Stimulated activated CD4-positive, alpha-beta T cell treated with anti-CD3 and anti-CD28 coated beads, Interleukin-4, amount 100 ng/mL, for 24 hours (primary cell): ENCODE measurements around the gene GALNTL6.
"Not testable (repeated sequence)": the region's sequence is repeated elsewhere in the genome, so short reads cannot be mapped to it uniquely, and the experiment has no call there.

ENCODE experiments used
- DNase-seq: peaks from one replicate; pipeline ENCODE4 v3.0.0-alpha.2; 2020

GALNTL6 gene

DNA sequence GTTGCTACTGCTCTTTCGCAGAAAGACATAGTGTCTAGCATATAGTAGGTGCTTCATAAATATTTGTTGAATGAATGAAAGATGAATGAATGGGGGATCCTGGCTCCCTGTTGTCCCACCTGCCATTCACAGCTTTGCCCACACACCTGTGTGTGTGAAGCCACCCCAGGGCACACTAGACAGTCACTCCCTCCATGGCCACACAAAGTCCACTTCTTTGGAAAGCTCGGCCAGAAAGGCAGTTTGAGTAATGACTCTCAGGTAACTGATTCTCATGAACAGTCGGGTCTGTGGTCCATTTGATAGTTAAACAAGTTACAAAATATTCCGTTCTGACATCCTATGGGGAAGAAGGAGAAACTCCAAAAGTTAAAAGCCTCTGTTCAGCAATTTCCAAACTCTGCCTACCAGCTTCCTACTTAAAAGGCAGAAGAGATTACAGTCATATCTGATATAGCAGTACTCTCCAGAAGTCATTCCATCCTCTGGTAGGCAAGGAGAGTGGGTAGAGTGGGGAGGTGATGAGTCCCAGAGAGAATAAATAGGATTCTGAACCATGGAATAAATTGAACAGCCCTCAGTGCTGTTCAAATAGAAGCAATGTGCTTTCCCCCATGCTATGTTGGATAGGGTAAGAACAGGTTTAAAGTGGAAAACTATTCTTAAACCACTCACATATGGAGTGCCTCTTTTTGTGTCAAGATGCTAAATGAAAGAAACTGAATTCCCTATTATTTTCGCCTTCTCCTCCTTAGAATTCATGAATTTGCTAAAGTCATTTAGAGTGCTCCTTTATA lies 1150.5 kb downstream of the GALNTL6 start:
- DNase-seq, result no peak

DNA sequence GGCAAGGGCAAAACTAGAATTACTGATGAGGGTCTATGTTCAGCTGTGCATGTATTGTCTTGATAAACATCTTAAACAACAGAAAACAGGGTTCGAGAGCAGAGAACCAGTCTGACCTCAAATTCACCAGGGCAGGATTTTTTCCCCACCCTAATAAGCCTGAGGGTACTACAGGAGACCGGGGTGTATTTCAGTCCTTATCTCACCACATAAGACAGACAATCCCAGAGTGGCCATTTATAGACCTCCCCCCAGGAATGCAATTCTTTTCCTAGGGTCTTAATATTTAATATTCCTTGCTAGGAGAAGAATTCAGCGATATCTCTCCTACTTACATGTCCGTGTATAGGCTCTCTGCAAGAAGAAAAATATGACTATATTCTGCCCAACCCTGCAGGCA lies 1157.0 kb downstream of the GALNTL6 start:
- not testable (repeated sequence) for DNase-seq

DNA sequence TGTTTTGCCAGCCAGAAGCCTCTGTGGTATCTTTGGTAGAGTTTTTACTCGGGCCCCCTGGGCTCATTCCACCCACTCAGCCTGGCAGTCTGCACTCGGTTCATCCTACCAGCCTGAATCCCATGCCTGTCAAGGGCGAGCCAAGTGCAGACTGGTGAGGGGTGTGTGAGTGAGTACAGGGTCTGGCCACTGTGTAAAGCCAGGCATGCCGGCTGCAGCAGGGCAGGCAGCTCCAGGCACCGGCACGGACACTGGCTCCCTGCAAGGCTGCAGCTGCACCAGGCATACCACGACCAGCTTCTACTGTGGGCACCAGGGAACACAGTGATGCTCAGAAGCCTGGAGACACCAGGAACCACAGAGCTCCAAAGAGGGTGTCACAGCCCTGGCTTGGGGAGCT lies 1161.4 kb downstream of the GALNTL6 start:
- DNase-seq, result no peak

DNA sequence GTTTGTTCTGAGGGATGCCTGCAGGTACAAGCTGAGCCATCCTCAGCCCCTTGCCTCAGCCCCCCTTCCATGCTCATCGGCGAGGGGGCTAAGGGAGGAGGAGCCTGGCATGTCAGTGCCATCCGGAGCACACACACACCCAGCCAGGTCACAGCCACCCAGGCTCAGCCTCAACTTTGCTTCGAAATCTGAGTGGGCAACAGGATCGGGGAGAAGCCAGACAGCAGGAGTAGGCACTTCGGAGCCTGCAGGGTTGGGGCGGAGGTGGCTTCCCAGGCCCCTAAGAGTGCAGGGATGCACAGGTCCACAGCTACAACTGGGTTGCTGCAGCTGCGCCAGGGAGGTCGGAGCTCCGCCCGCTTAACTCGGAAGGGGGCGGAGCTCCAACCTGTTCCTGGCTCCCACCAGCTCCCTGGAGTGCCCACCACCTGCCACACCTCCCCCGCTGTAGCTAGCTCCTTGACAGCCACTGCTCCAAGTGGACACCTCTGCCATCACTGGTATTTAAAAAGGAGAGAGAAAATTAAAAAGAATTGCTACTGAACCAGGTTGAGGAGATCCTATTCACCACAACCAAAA lies 1162.5 kb downstream of the GALNTL6 start:
- DNase-seq, result no peak

DNA sequence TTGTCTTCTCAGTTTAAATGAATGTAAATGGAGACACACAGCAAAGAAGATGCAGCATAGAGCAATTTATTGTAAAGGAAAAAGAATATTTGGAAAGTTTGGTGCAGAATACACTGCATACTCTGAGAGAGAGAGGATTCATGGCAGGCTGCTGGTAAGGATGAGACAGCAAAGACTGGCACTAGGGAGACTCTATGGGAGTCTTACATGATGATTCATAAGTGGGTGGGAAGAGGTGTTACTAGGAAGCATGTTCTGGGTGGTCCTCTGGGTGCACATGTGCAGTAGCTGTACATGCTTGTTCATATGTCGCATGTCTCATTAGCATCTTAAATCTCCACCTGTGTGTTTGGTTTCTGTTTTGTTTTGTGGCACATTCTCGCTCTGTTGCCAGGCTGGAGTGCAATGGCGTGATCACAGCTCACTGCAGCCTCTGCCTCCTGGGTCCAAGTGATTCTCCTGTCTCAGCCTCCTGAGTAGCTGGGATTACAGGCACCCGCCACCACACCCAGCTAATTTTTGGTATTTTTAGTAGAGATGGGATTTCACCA lies 1164.4 kb downstream of the GALNTL6 start:
- not testable (repeated sequence) for DNase-seq

DNA sequence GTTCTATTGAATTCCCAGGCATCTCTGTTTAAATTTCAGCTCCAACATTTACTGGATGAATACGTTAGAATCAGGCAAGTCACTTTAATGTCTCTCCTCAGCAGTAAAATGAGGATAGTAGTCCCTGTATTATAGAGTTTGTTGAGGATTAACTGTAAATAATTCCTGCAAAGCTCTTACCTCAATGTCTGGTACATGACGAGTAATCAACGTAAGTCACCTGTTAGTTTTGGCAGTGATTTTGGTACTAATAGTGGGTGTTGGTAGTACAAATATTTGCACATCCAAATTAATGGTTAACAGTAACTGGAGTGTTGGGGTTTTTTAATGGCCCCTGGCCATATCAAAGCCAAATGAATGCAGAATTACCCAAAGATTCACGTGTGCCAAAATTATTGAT lies 1165.6 kb downstream of the GALNTL6 start:
- no peak for DNase-seq

DNA sequence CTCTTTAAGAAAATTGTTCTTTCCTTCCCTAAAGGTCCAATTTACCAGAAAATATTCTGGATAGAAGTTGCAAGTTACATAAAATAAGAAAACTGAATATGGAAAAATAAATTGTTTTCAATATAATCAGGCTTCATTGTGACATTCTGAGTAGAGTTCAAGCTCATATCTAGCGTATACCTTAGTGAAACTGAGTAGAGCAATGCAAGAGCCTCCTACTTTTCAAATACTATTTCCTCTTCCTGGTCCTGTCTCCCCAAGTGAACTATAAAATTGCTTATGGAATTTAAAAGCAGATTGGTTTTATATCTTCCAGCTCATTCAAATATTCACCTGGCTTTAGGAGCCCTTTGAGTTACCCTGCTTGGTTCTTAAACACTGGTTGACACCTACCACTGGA lies 1166.1 kb downstream of the GALNTL6 start:
- DNase-seq, result no peak

DNA sequence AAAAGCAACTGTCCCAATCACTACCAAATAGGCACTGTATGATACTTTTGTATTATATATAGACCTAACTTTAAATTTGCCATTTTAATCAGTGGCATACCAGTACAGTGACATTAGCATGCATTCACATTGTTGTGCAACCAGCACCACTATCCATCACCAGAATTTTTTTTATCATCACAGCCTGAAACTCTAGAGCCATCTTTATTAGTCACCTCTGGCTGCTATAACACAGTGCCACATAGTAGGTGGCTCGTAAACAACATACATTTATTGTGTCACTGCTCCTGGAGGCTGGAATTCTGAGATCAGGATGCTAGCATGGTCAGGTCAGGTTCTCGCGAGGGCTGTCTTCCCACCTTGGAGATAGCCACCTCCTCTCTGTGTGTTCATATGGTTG lies 1167.0 kb downstream of the GALNTL6 start:
- no peak for DNase-seq

DNA sequence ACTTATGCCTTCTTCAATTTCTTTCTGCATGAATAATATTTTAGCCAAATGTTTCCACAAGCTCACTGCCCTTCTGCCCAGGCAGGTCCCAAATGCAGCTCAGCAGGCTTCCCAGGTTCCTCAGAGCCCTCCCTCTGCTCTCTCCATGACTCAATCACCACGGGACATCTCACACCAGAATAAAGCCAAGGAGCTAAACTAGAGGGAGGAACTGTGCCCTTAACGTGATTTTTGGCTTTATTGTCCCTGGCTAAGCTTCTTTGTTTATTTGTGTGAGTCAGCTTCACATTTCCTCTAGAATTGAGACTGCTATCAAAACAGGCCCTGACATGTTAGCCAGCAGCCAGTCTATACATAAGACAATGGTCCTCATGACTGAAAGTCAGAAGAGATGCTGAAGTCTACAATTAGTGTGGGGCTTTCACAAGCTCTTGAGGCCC lies 1169.0 kb downstream of the GALNTL6 start:
- no peak for DNase-seq

DNA sequence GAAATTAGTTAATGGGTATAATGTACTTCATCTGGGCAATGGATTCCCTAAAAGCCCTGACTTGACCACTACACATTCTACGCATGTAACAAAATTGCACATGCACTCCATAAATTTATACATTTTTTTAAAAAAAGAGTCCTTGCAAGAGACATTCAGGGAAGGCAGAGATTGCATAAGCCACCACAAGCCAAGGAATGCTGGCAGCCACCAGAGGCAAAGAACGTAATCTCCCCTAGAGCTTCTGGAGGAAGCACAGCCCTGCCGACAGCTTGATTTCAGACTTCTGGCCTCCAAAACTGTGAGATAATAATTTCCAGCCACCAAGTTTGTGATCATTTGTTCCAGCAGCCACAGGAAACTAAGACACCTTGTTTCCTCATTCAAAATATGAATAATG lies 1169.8 kb downstream of the GALNTL6 start:
- no peak for DNase-seq

DNA sequence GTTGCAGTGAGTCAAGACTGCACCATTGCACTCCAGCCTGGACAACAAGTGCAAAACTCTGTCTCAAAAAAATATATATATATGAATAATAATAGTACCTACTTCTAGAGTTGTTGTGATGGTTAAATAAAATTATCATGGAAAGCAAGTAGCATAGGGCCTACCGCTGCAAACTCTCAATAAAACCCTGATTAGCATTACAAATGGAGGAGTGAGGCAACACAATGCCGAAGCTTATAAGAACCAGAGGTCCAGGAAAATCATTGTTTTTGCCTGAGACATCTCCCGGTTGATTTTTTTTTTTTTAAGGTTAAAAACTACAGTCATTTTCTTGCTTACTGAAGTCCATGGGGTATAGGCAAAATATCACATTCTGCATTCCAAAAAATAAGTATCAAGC lies 1170.4 kb downstream of the GALNTL6 start:
- no peak for DNase-seq

DNA sequence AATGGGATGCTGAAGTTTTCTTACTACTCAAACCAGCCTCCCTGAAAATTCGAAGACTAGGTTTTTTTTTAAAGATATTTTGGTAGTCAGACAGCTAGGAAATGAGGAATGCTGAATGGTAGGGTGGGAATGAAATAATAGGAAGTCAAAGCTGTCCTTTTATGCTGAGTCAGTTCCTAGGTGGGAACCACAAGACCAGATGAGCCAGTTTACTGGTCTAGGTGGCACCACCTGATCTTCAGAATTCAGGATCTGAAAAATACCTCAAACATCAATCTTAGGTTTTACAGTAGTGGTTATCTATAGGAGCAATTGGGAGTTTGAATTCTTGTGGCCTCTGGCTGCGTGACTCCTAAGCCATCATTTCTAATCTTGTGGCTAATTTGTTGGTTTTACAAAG lies 1172.3 kb downstream of the GALNTL6 start:
- no peak for DNase-seq

DNA sequence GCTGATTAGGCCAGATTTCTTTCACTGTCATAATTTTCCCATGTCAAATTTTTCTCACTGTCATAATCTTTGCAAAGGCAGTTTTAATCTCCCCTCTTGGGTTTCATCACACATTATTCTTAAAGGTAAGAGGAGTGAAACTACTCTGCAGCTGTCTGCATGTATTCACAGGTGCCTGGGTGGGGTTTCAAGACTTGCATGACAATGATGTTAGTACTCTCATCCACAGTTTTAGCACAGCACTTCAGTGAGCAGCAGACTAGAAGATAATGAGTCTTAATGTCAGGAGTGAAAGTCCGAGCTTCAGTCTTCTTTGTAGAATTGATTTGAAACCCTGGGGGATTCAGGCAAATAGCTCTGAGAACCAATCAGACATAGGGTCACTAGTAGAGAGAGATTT lies 1172.9 kb downstream of the GALNTL6 start:
- DNase-seq, result no peak

DNA sequence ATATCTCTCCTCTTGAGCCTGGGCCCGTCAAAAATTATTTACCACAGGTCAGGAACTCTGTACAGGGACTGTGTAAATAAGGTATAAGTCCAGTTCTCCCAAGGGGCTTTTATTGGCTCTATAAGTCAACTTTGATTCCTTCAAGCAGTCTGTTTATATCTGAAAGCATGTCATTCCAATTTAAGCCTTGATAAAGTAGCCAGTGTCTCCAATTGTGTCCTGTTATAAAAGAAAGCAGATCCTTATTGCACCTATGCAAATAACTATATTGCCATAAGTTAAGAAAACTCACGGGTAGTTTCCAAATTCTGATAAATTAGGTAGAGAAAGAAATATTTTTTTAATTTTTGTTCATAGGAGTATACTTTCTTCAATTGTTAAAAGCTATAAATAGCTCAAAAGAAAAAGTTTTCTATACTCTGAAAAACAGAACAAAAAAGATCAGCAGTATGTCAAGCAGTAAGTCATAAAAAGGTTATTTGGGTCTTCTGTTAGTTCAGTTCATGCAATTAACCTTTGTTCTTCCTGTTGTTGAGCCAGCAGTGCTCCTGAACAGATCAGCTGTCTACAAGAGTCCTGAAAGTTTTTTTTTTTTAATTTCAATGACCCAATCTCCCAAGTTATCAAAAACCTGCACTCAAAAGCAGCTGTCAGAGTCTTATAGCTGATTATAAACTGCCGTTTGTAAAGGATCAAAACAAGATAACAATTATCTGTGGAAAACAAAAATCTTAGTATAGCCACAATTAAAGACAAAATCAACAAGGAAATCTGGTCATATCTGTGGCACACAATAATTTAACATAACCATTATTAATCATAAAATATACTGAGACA lies 1177.0 kb downstream of the GALNTL6 start:
- DNase-seq, result no peak

DNA sequence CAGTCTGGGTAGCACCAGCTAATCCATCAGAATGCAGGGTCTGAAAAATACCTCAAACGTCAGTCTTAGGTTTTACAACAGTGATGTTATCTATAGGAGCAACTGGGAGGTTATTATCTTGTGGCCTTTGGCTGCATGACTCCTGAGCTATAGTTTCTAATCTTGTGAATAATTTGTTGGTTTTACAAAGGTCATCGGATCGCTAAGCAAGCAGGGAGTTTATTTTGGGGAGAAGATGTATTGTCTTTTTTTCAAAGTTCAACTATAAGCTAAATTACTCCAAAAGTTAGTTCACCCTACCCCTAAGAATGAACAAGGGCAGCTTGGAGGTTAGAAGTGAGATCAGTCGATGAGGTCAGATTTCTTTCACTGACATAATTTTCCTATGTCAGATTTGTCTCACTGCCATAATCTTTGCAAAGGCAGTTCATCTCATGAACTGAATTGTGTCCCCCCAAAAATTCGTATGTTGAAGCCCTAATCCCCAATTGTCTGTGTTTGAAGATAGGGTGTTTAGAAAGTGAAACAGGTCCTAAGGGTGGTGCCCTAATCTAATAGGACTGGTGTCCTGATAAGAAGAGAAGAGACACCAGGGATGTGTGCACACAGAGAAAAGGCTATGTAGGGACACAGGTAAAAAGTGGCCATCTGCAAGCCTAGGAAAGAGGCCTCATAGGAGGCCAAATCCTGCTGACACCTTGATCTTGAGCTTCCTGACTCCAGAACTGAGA lies 1179.6 kb downstream of the GALNTL6 start:
- DNase-seq, result no peak

DNA sequence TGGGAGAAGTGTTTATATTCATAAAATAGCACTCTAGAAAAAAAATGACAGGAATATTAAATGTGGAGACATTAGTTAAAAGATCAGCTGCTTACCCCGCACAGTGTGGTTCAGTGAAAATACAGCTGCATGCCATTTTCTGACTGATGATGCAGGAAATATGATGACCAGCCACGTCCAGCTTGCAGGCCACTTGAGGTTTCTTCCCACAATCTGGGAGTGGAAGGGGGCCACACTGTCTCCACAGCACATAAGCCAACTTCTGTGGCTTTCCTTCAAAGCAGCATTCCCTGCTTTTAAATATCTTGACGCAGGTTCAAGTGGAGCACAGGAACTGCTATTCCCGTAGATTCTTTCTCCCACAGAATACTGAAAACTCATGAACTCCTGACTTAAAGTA lies 1182.0 kb downstream of the GALNTL6 start:
- no peak for DNase-seq

DNA sequence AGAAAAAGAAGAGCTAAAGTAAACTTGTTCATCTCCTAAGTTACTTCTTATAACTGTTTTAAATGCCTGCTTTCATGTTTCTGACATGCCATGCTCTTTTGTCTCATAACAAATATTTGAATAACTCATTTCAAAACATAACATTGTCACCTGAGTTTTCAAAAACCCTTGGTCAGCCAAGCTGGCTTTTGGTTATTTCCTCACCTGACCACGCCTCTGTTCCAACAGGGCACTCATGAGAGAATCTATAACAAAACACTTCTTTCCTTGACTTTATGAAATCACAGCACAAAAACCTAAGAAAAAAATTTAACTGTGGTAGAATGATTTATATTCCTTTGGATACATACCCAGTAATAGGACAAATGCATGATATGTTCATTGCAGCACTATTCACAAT lies 1182.5 kb downstream of the GALNTL6 start:
- DNase-seq, result no peak

DNA sequence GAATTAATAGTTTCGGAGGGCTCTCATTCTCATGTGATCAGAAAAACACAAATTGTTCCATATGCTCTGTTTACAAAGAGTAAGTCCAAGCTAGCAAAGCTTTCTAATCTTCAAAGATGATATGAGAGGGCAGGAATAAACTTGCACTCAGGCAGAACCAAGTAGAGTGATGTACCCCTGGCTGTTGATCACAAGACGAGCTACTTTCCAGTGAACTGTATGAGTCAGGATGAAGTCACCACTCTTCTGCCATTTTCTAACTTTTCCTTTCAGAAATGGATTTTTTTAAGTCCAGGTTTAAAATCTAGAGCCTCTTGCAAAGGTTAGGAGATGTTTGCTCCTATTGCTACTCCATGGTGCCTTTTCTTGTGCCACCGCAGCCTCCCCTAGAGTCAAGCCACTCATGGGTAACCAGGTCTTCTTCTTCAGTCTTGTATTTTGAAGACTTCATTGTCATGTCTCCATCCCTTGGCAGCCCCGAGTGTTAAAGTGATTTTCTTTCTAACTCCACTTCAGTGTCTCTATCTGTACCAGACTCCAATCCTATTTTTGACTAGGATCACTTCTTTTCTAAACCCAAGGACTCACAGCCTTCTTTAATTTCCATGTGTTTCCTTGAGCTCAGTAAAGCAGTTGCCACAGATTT lies 1183.5 kb downstream of the GALNTL6 start:
- no peak for DNase-seq

DNA sequence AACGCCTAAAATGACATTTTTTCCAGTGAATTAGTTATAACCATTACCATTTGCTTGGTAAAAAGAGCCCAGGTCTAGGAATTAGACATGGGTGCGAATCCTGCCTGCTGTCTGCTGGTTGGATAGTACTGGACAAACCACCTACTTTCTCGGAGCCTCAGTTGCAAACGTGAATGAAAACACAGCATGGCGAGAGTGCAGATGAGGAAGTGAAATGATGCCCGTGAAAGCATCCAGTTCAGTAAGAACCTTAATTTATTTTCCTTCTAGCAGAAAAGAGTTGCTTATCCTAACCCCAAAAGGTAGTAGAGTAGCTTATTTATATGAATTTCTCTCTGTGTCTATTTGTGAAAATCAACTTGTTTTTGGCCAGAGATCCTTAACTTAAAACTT lies 1184.0 kb downstream of the GALNTL6 start:
- DNase-seq, result no peak

DNA sequence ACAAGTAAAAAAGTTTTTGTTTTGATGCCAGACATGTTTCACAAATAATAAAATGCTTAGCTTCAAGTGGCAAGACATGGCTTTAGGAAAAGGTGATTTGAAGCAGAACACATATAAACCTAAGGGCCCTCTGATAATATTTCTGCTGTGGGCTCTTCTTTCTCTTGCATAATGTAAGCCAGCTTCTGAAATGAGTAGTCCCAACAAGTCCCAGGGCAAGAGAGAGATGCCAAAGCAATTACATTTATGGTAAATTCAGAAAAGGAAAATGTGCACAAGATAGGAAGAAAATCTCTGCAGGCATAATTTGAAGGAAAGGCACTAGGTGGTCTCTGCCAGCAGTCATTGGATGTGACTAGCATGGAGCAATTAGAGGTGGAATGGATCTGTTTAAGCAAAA lies 1184.7 kb downstream of the GALNTL6 start:
- no peak for DNase-seq

DNA sequence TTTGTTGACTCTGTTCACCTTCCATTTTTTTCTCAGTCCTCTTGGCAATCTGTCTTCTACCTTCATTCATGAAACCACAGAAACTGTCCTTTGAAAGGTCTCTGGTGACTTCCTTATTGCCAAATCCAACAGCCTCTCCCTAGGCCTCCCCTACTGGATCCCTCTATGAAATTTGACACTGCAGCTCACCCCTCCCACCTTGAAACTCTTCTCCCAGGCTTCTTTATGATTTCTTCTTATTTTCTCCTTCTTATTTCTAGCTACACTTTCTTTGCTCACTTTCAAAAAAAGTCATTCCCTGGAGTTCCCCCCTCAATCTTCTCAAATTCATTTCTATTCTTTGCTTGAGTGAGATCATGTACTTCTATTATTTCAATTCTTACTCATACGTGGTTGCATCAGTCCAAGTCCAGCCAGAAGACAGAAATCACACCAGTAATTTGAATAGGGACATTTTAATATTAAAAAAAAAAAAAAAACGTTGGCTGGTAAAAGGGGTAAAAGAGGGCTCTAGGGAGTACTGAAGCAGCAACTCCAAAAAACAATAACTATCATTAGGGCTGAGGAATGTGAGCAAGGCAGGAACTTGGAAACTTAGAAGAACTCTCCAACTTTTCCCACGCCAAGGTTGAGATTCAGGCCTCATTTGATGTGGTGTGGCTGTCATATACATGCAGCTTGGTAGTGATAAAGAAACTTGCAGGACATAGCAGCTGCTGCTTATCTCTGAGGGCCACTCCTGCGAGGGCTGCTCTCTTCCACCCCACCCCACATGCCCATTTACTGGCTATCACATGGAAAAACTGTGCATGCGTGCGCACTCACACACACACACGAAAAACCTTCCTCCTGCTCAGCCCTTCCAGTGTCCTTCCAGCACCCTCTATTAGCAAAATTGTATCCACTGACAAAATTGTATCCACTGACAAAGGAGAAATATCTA lies 1185.6 kb downstream of the GALNTL6 start:
- no peak for DNase-seq
